Measurements from ENCODE around the gene ATP6V1C2. TPM values are rescaled to one million over a fixed set of nuclear protein-coding genes. Genes with fewer than 3 reads are reported as not detected.

ATP6V1C2 gene
- total RNA-seq, 4 donors from 2014 or later = not detected

GRCh38 chr2:10784719-10785118 is 63.3 kb downstream of the ATP6V1C2 start:
- ATAC-seq = no peak
- intact Hi-C loops (cut with DNase I; ENCODE audit: low total_unique reads) (no loop called here), in situ Hi-C loops (cut with MboI; ENCODE audit: low sequenced_read_pairs in 4 of 4) (no loop called here)
- no peak for DNase-seq
- H3K36me3 ChIP-seq = peaks cover 0 to 86% of the 10 kb centered on the region in 2 donors
- no peak overlapping the region for H3K27ac ChIP-seq
- TF ChIP-seq POLR2A (IDR thresholded peaks at IDR 0.05) (no peak), CTCF (IDR thresholded peaks at IDR 0.05 in 4 of 5, conservative IDR thresholded peaks at IDR 0.05 in 1 of 5) (no peak)
- H3K9me3 ChIP-seq = no peaks in the 10 kb centered on the region
- H3K4me1 ChIP-seq = no peaks in the 10 kb centered on the region
- H3K4me3 ChIP-seq = no peak overlapping the region
- H3K27me3 ChIP-seq = no peaks in the 10 kb centered on the region

GRCh38 chr2:10785260-10785659 is 63.8 kb downstream of the ATP6V1C2 start:
- H3K27ac ChIP-seq = no peak overlapping the region
- intact Hi-C loops (cut with DNase I; ENCODE audit: low total_unique reads) = no loop called here
- in situ Hi-C loops (cut with MboI; ENCODE audit: low sequenced_read_pairs in 4 of 4) = no loop called here

DNA sequence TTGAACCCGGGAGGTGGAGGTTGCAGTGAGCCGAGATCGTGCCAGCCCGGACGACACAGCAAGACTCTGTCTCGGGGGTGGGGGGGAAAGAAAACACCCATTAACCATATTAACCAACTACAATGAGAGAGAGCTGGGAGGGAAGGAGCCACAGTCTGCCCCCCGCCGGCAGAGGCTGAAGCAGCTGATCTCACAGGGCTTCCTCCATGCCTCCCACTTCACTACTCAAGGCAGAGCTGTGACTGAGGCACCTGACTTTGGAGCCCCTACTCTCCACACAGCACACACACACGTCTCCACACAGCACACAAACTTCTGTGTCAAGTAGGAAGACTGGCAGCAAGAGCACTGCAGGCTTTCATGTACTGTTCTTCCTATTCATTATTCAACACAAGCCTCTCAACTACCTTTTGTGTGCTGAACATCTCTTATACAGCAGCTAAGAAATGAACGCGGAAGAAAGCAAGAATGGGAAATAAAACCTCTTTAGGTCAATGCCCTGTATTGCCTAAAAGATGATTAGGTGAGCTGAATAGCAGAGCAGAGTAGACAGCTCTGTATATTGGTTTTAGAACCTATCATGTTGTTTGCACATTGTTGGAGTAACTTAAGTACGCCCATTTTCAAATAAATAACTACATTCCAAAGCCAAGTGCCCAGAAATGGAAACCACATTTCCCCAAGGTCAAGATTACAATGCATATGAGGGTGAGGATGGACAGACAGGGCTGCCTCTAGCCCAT is 65.0 kb downstream of the ATP6V1C2 start:
- Histone ChIP-seq H3K27me3 (no peaks in the 10 kb centered on the region), H3K36me3 (peaks cover 0 to 90% of the 10 kb centered on the region in 2 donors), H3K4me1 (no peaks in the 10 kb centered on the region), H3K27ac (no peak overlapping the region), H3K4me3 (no peak overlapping the region), H3K9me3 (no peaks in the 10 kb centered on the region)
- ATAC-seq = no peak
- in situ Hi-C loops (cut with MboI; ENCODE audit: low sequenced_read_pairs in 4 of 4) = no loop called here
- intact Hi-C loops (cut with DNase I; ENCODE audit: low total_unique reads) = no loop called here
- no peak for TF ChIP-seq POLR2A (IDR thresholded peaks at IDR 0.05)
- TF ChIP-seq CTCF (IDR thresholded peaks at IDR 0.05 in 4 of 5, conservative IDR thresholded peaks at IDR 0.05 in 1 of 5) = no peak
- DNase-seq = no peak

More at GRCh38 chr2:10785260-10785659, 63.8 kb downstream of the ATP6V1C2 start:
- ATAC-seq (no peak), DNase-seq (no peak)
- TF ChIP-seq POLR2A (IDR thresholded peaks at IDR 0.05) (no peak), CTCF (IDR thresholded peaks at IDR 0.05 in 4 of 5, conservative IDR thresholded peaks at IDR 0.05 in 1 of 5) (no peak)
- Histone ChIP-seq H3K4me3 (no peak overlapping the region), H3K27me3 (no peaks in the 10 kb centered on the region), H3K4me1 (no peaks in the 10 kb centered on the region), H3K36me3 (peaks cover 0 to 90% of the 10 kb centered on the region in 2 donors), H3K9me3 (no peaks in the 10 kb centered on the region)

DNA sequence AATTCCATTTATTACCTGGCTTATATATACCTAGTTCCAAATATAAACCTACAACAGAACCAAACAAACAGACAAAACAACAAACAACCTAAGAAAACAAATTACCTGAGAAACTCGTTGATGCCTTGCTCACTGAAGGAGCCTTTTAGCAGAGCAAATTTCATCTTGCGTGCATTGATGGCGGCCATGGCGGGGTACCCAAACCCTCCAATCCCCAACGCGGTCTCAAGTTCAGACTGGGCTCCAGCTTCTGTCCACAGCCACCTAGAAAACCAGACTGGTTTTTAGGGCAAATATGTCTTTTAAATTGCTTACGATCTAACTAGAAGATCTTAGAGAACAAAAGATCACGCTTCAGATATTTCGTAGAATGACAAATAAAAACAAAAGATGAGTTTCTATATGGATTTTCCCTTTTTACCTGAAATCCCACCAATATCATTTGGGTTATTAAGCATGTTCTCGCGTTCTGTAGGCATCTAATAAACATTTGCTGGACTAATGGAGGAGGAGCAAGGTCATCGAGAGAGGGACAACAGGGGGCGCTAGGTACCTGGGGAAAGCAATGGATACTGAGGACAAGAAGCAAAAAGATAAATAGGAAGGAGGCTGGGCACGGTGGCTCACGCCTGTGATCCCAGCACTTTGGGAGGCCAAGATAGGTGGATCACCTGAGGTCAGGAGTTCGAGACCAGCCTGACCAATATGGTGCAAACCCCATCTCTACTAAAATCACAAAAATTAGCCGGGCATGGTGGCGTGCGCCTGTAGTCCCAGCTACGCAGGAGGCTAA is 65.9 kb downstream of the ATP6V1C2 start:
- peaks cover 0 to 1% of the 10 kb centered on the region in 2 donors for H3K4me1 ChIP-seq
- no peaks in the 10 kb centered on the region for H3K27me3 ChIP-seq
- DNase-seq (no peak), ATAC-seq (no peak)
- in situ Hi-C loops (cut with MboI; ENCODE audit: low sequenced_read_pairs in 4 of 4) = no loop called here
- H3K4me3 ChIP-seq = no peak overlapping the region
- H3K27ac ChIP-seq = no peak overlapping the region
- TF ChIP-seq POLR2A (IDR thresholded peaks at IDR 0.05) (no peak), CTCF (IDR thresholded peaks at IDR 0.05 in 4 of 5, conservative IDR thresholded peaks at IDR 0.05 in 1 of 5) (no peak)
- no peaks in the 10 kb centered on the region for H3K9me3 ChIP-seq
- peaks cover 0 to 87% of the 10 kb centered on the region in 2 donors for H3K36me3 ChIP-seq
- intact Hi-C loops (cut with DNase I; ENCODE audit: low total_unique reads) = no loop called here

Measured in gastrocnemius medialis (tissue), 4 donors.